ENCODE results near the gene NBEAL2. TPM values are rescaled to one million over a fixed set of nuclear protein-coding genes. Genes with fewer than 3 reads are reported as not detected.
"Not testable (repeated sequence)": the region's sequence is repeated elsewhere in the genome, so short reads cannot be mapped to it uniquely, and the experiment has no call there.

Gene NBEAL2
- total RNA-seq, 1 donor from 2014 or later = 70.2 TPM

- no peaks in the 10 kb centered on the region for H3K27me3 ChIP-seq
- TF ChIP-seq CTCF (IDR thresholded peaks at IDR 0.05) = no peak
- no peaks in the 10 kb centered on the region for H3K4me1 ChIP-seq
- DNase-seq (ENCODE audit: low spot score in 2 of 2) = no peak
- no peaks in the 10 kb centered on the region for H3K9me3 ChIP-seq
- H3K36me3 ChIP-seq = peaks cover 34 to 61% of the 10 kb centered on the region in 2 donors
- intact Hi-C loops (cut with DNase I) = no loop called here
- no peak overlapping the region for H3K27ac ChIP-seq
- no peak overlapping the region for H3K4me3 ChIP-seq
Observed at GRCh38 chr3:47035645-47036044, 56.2 kb downstream of the NBEAL2 start.

- Histone ChIP-seq H3K27ac (no peak overlapping the region), H3K36me3 (peaks cover 39 to 66% of the 10 kb centered on the region in 2 donors), H3K27me3 (no peaks in the 10 kb centered on the region), H3K9me3 (no peaks in the 10 kb centered on the region), H3K4me3 (no peak overlapping the region), H3K4me1 (no peaks in the 10 kb centered on the region)
- TF ChIP-seq CTCF (IDR thresholded peaks at IDR 0.05) = no peak
- no peak for DNase-seq (ENCODE audit: low spot score in 2 of 2)
- intact Hi-C loops (cut with DNase I) = no loop called here
Observed at GRCh38 chr3:47036145-47036544, 56.7 kb downstream of the NBEAL2 start.

- DNase-seq (ENCODE audit: low spot score in 2 of 2); H3K4me3 ChIP-seq; intact Hi-C loops (cut with DNase I); H3K27ac ChIP-seq; H3K4me1 ChIP-seq; H3K27me3 ChIP-seq; H3K9me3 ChIP-seq: not testable (repeated sequence)
- H3K36me3 ChIP-seq = peaks cover 42 to 77% of the 10 kb centered on the region in 2 donors
Observed at GRCh38 chr3:47037302-47037701, 57.8 kb downstream of the NBEAL2 start.

- DNase-seq (ENCODE audit: low spot score in 2 of 2) = no peak
- Histone ChIP-seq H3K4me3 (no peak overlapping the region), H3K36me3 (peaks cover 42 to 72% of the 10 kb centered on the region in 2 donors), H3K4me1 (no peaks in the 10 kb centered on the region), H3K27me3 (no peaks in the 10 kb centered on the region), H3K27ac (no peak overlapping the region), H3K9me3 (no peaks in the 10 kb centered on the region)
- TF ChIP-seq CTCF (IDR thresholded peaks at IDR 0.05) = no peak
- intact Hi-C loops (cut with DNase I) = no loop called here
Observed at GRCh38 chr3:47041114-47041513, 61.6 kb downstream of the NBEAL2 start.

- no peaks in the 10 kb centered on the region for H3K27me3 ChIP-seq
- no peak for DNase-seq (ENCODE audit: low spot score in 2 of 2)
- no peak for TF ChIP-seq CTCF (IDR thresholded peaks at IDR 0.05)
- H3K4me3 ChIP-seq = no peak overlapping the region
- no peaks in the 10 kb centered on the region for H3K4me1 ChIP-seq
- H3K9me3 ChIP-seq = no peaks in the 10 kb centered on the region
- intact Hi-C loops (cut with DNase I) = no loop called here
- H3K27ac ChIP-seq = no peak overlapping the region
- peaks cover 42 to 66% of the 10 kb centered on the region in 2 donors for H3K36me3 ChIP-seq
Observed at GRCh38 chr3:47042231-47042791, 62.8 kb downstream of the NBEAL2 start.

GRCh38 chr3:47047069-47047468 lies 67.6 kb downstream of the NBEAL2 start:
- intact Hi-C loops (cut with DNase I) = no loop called here
- DNase-seq (ENCODE audit: low spot score in 2 of 2) = no peak
- Histone ChIP-seq H3K4me3 (no peak overlapping the region), H3K4me1 (no peaks in the 10 kb centered on the region), H3K36me3 (peaks cover 16 to 23% of the 10 kb centered on the region in 2 donors), H3K27me3 (no peaks in the 10 kb centered on the region), H3K9me3 (no peaks in the 10 kb centered on the region), H3K27ac (no peak overlapping the region)
- no peak for TF ChIP-seq CTCF (IDR thresholded peaks at IDR 0.05)
